ENCODE results near the gene FARS2. TPM values are rescaled to one million over a fixed set of nuclear protein-coding genes. Genes with fewer than 3 reads are reported as not detected.

FARS2 gene
- total RNA-seq, 2 donors from 2014 or later, result 16.2 to 18.3 TPM

DNA sequence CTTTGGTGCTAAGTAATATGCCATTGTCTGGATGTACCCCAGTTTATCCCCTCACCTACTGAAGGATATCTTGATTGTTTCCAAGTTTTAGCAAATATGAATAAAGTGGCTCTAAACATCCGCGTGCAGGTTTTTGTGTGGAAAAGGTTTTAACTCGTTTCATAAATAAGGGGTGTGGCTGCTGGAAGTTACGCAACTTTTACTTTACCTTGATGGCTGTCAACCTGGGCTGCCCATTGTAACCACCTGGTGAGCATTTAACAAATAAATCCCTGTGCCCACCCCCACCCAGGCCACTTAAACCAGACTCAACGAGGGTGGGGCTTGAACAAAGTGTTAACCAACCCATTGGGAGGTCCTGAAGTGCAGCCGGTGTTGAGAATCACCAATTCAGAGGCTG is 557.6 kb downstream of the FARS2 start:
- Histone ChIP-seq H3K36me3 (ENCODE audit: control insufficient read depth, insufficient read depth, low read length) (no peaks in the 10 kb centered on the region), H3K27ac (ENCODE audit: low read depth, low read length) (no peak overlapping the region), H3K27me3 (ENCODE audit: control insufficient read depth, insufficient read depth, low read length, poor library complexity, severe bottlenecking) (no peaks in the 10 kb centered on the region), H3K4me3 (ENCODE audit: low read length) (no peak overlapping the region), H3K4me1 (ENCODE audit: control insufficient read depth, insufficient read depth, low read length) (peaks cover 4% of the 10 kb centered on the region), H3K9ac (ENCODE audit: extremely low read depth, low read length, poor library complexity, severe bottlenecking) (no peak overlapping the region), H3K9me3 (ENCODE audit: control insufficient read depth, low read length) (no peaks in the 10 kb centered on the region)
- DNase-seq, result no peak
- Mint-ChIP-seq H3K36me3 (ENCODE audit: low read depth) (no peaks in the 10 kb centered on the region), H3K9me3 (peaks cover 4% of the 10 kb centered on the region), H3K4me1 (peaks cover 6% of the 10 kb centered on the region), H3K27ac (no peak overlapping the region), H3K4me3 (no peak overlapping the region), H3K27me3 (ENCODE audit: insufficient read depth) (peaks cover 14% of the 10 kb centered on the region)
- TF ChIP-seq, protein P1, sequence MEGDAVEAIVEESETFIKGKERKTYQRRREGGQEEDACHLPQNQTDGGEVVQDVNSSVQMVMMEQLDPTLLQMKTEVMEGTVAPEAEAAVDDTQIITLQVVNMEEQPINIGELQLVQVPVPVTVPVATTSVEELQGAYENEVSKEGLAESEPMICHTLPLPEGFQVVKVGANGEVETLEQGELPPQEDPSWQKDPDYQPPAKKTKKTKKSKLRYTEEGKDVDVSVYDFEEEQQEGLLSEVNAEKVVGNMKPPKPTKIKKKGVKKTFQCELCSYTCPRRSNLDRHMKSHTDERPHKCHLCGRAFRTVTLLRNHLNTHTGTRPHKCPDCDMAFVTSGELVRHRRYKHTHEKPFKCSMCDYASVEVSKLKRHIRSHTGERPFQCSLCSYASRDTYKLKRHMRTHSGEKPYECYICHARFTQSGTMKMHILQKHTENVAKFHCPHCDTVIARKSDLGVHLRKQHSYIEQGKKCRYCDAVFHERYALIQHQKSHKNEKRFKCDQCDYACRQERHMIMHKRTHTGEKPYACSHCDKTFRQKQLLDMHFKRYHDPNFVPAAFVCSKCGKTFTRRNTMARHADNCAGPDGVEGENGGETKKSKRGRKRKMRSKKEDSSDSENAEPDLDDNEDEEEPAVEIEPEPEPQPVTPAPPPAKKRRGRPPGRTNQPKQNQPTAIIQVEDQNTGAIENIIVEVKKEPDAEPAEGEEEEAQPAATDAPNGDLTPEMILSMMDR (conservative IDR thresholded peaks at IDR 0.05), result no peak
- 78% methylated on average over 6 of the region's 6 CpGs; no CpG with 5 or more reads in 1 of the 2 experiments for WGBS, 2 experiments (ENCODE audit: insufficient coverage in 1 of 2, insufficient read length in 1 of 2)

Other genes starting within 250 kb of the FARS2 start
- not detected for gene PPP1R3G, start 176.2 kb upstream of the FARS2 start, total RNA-seq
- 10 to 100 TPM; 32.1 to 44.3 TPM for gene LYRM4, start 563 bp upstream of the FARS2 start, total RNA-seq